Left renal pelvis (tissue), 4 donors: ENCODE measurements around the gene S100A5. TPM values are rescaled to one million over a fixed set of nuclear protein-coding genes. Genes with fewer than 3 reads are reported as not detected.

Experiments used
- DNase-seq, 4 donors: peaks; one replicate each; pipeline ENCODE4 v3.0.0-alpha.2; 2013; ENCODE audit warnings: low read depth in 4 of 4, low spot score in 3 of 4
- polyA plus RNA-seq, 4 donors: library from polyadenylated mRNA; unstranded; fragments of 120-200 nt; gene quantifications; one replicate each; pipeline ENCODE4 v1.2.1, GENCODE V29; 2013; ENCODE audit not compliant: insufficient read length in 4 of 4

S100A5 gene
- polyA plus RNA-seq, 4 donors: 0.49 to 1.0 (median 0.82) TPM

GRCh38 chr1:153548722-153549688, 8.3 kb upstream of the S100A5 start, which contains the start of gene S100A3:
TSS of gene S100A3 (minus strand) at chr1:153549258. CDS start at chr1:153548485, 773 bp downstream.
- DNase-seq: no peak

DNA sequence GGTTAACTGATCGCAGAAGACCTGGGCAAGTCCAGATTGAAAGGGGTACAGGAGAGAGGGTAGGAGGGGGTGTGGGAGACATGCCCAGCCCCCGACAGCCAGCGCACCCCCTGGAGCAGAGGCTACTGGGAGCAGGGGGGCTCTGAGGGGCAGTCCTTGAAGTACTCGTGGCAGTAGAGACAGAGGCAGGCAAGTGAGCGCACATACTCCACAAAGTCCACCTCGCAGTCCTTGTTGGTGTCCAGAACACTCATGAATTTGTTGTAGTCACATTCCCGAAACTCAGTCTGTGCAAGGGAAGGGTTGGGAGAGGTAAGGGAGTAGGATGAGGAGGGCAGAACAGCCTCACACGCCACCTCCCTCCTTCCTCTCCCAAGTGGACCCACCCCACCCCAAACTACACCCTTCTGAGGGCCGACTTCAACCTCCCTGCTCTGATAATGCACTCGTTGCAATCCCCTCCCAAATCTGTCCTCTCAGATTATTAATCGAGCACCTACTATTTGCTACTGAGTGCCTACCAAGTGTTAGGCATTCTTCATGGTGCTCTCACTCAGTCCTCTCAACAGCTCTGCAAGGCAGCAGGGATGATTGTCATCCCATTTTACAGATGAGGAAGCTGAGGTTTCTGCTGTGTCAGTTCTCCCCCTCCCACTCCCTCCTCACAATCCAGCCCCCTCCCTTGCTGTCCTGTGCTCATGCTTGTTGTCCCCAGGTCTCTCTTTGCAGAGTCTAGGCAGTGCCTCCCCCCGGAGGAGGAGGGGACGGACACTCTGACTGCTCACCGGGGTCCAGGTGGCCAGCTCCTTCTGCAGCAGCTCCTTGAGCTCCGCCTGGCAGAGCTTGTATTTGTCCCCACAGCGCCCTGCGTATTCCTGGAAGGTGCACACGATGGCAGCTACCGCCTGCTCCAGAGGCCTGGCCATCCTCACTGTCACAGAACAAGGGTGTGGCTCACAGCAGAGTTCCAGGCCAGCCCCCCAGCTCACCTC, 7.1 kb upstream of the S100A5 start:
- DNase-seq: no peak

DNA sequence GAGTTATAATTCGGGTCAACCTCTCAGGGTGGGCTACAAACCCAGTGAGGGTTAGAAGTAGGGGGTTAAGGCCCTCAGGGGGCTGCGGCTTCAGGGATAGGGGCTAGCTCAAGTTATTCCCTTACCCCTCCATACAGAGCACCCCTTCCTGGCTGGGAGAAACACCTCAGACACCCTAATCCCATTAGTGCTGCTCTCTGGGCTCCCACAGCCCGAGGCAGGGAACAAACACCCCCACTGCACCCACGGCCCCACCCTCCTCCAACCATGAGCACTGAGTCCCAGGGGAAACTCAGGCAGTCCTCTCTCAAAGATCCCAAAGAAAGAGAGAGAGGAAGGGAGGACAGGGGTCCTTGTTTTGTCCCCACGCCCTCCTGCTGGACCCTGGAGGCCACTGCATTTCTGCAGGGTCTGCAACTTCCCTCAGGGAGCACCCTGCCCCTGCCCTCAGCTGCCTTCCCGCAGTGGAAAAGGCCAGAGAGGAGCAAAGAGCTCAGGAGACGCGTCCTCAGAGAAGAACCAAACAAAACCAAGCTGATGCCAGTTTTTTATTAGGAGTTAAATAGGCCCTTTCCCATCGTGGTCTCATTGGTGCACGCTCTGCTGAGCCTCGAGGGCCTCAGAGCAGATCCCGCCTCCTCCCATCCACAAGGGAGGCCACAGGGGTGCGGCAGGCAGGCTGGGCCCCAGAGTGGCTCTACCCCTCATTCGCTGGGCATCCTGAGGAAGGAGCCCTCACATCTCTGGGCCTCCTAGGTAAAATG, 6.2 kb upstream of the S100A5 start:
- DNase-seq: no peak

DNA sequence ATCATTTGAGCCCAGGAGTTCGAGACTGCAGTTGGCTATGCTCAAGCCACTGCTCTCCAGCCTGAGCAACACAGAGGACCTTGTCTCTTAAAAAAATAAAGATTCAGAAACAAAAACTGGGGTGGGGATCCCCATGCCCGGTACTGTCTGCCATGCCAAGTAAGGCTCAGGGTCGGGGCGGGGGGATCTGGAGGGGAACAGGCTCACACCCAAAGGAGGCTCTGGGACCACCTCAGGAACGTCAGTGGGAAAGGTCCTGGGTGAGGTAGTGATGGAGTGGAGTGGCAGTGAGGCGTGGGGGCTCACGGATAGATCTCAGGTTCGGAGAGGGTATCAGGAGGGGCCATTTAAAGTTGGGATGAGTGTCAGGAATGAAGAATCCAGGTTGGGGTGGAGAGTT, 5.6 kb upstream of the S100A5 start:
- DNase-seq: no peak

DNA sequence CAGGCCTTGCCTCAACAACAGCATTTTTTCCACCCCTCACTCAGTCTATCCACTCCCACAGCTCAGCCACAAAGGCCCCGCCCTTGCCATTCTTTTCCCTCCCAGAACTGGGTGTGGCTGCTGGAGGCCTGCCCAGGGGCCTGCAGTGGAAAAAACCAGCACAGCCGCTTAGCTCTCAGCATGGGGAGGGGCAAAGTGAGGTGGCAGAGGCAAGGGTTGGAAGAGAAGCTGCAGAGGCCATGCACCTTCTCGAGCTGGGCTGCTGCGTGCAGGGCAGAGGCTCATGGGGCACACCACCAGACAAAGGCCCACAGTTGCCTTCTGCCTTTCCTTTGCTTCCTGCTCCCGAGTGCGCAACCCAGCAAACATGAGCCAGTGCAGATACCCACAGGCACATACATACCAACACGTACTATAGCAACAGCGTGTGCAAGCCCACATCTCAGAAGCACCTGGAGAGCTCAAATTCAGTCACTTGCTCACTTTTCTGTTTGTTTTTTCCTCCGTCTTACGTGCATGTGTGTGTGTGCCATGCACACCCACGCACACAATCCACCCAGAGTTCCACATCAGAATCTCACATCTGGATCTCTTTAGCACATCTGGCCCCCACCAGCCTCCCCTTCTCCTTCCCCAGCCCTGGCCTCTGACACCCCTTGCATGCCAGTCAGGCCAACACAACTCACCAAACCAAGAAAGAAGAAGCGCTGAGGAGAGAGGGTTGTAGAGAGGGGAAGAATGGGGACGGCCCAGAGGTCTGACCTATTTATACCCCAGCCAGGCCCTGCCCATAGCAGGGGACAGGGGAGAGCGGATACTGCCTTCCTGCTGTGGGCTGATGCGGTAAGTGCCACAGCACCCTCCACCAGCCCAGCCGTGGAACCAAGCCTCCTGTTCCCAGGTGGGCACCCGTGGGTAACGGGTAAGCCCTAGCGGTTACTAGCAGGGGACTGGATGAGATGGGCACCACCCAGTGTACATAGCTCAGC, 4.6 kb upstream of the S100A5 start, which contains the start of gene S100A4:
Gene S100A4 (minus strand): TSS at position 740 of the 989 bp plus-strand sequence. CDS start 1,012 bp downstream, outside the sequence.
- peak in 1 of 4 donors; percentile 81 for DNase-seq

- DNase-seq: no peak
These were observed 3.8 kb upstream of the S100A5 start for GRCh38 chr1:153544453-153545066.

DNA sequence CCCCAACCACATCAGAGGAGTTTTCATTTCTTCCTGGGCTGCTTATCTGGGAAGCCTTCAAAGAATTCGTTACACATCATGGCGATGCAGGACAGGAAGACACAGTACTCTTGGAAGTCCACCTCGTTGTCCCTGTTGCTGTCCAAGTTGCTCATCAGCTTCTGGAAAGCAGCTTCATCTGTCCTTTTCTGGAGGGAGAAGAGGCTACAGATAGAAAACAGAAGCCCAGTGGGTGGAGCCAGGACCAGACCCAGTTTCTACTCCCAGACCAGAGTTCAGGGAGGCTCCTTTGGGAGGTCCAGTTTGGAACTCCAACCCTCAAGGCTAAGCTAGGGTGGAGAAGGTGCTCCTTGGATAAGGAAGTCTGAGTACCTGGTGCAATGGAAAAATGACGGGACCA, 3.0 kb upstream of the S100A5 start:
- no peak for DNase-seq

GRCh38 chr1:153542956-153543711, 2.4 kb upstream of the S100A5 start:
- no peak for DNase-seq

DNA sequence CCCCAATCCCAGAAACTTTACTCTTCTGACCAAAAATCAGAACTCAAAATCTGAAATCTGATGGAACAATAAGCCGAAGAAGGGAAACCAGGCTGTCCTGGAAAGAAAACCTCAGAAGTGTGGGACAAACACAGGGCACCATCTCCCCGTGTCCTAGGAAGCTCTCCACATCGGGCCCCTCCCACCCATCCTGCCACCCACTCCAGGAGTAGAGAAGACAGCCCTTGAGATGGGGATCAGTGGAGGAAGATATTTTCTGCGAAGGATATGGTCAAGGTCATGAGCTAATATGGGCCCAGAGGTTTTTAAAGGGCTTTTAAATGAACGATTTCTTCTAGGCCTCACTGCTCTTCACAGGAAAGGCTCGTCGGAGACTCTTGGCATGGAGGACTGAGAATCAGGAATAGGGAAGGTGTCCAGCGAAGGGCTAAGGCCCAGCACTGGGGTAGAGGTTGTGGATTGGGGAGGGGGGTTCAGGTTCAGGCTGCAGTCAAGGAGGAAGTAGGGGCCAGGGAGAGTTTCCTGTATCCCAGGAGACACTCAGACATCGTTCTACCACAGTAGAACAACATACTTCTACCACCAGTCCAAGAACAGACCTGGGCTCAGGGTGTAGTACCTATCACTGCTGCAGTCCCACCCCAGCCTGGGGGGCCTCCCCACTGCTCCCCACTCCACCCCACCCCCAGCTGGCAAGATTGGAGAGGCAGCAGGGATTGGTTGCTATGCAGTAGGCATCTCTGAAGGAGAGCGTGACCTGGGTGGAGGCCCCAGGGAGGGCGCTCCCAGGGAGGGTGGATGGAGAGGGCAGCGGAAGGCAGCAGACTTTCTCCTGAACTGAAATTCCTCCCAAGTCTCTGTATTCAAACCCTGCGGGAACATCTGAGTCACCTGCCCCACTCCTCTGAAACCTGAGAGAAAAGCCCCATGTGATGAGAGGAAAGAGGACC, 1.2 kb upstream of the S100A5 start:
- DNase-seq: no peak

GRCh38 chr1:153539395-153540093, 1.2 kb downstream of the S100A5 start:
- no peak for DNase-seq

DNA sequence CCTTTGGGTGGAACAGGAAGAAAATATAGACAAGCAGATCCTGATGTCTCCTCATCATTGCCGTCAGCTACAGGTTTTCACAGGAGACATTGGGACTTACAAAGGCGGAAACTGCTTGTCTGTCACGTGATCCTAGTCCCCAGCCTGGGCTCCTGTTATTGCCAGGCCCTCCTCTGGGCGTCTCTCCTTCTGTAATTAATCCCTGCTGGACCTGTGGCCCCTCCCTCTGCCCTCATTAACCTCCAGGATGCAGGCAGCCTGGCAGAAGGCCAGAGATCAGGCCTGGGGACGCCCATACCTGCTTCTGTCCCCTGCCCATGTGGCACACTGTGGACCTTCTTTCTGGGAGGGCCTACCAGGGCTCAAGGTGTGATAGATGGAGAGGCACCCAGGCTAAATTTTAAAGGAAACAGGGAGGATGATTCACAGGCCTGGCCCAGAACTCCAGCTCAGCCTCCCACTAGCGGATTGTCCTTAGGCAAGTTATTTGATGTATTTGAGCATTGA, 2.4 kb downstream of the S100A5 start:
- no peak for DNase-seq

DNA sequence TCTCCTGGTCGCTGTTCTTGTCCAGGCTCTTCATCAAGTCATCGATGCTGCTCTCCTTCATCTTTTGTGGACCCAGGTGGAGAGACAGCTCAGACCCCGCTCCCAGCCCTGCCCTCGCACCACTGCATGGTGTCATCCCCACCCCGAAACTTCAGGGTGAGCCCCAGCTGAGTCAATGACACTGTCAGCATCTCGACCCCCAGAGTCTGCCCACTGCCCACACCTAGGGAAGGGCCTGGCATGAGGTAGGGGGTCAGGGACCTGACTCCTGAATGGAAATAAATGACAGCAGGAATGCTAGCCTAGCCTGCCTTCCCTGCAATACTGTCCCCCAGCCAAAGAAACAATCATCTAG, 3.4 kb downstream of the S100A5 start:
- no peak for DNase-seq

- no peak for DNase-seq
These were observed 3.9 kb downstream of the S100A5 start for GRCh38 chr1:153536671-153537375.

DNA sequence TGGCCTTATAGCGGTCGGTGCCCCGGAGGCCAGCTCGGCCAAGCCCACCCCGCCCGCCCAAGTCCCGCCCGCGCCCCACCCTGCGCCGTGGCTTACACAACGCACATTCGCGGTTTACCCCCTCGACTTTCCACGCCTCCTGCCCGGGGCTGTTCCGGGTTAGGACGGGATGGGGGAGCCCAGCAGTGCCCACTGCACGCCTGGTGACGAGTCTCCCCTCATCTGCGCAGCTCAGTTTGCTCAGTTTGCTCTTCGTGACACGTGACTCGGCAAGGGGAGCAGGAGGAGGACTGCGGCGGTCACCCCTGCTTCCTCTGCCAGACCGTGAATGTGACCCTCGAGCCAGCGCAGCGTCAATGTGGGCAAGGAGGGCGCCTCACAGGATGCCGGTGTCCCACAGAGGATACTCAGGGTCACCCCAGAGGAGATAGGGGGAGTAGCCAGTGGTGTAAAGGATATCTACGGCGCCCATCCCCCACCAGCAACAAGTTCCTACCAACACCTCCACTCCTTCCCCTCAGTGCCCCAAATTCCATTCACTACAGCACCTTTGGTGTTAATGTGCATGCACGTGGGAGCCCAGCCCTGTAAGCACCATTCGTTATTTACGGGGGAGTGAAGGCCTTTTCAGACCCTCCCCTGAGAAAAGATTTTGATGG, 4.6 kb downstream of the S100A5 start:
- no peak for DNase-seq
